C4-2B (cell line): ENCODE measurements around the gene IFFO2.

ENCODE experiments used
- H3K27ac ChIP-seq: fragments of 450-650 bp; 2 replicates; pipeline ENCODE4 v1.5.1; 2017
- ZFX ChIP-seq: fragments of 450-650 bp; IDR thresholded peaks from 2 replicates; pipeline ENCODE4 v1.6.1; 2017
- TF ChIP-seq, protein P1 (sequence below): fragments of 450-650 bp; conservative IDR thresholded peaks from 2 replicates; pipeline ENCODE4 v1.5.1; 2017; ENCODE audit warnings: mild to moderate bottlenecking

Gene IFFO2

GRCh38 chr1:18978706-18979105, 22.2 kb upstream of the IFFO2 start:
- TF ChIP-seq, protein P1, sequence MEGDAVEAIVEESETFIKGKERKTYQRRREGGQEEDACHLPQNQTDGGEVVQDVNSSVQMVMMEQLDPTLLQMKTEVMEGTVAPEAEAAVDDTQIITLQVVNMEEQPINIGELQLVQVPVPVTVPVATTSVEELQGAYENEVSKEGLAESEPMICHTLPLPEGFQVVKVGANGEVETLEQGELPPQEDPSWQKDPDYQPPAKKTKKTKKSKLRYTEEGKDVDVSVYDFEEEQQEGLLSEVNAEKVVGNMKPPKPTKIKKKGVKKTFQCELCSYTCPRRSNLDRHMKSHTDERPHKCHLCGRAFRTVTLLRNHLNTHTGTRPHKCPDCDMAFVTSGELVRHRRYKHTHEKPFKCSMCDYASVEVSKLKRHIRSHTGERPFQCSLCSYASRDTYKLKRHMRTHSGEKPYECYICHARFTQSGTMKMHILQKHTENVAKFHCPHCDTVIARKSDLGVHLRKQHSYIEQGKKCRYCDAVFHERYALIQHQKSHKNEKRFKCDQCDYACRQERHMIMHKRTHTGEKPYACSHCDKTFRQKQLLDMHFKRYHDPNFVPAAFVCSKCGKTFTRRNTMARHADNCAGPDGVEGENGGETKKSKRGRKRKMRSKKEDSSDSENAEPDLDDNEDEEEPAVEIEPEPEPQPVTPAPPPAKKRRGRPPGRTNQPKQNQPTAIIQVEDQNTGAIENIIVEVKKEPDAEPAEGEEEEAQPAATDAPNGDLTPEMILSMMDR: no peak
- no peak for TF ChIP-seq ZFX
- H3K27ac ChIP-seq: no peak overlapping the region

GRCh38 chr1:18977428-18977827, 21.0 kb upstream of the IFFO2 start:
- TF ChIP-seq, protein P1: no peak
- TF ChIP-seq ZFX: no peak

GRCh38 chr1:18976096-18976495, 19.6 kb upstream of the IFFO2 start:
- TF ChIP-seq ZFX: no peak
- TF ChIP-seq, protein P1: no peak
- no peak overlapping the region for H3K27ac ChIP-seq

More at GRCh38 chr1:18977428-18977827, 21.0 kb upstream of the IFFO2 start:
- H3K27ac ChIP-seq: no peak overlapping the region

- H3K27ac ChIP-seq: no peak overlapping the region
- TF ChIP-seq, protein P1: no peak
- TF ChIP-seq ZFX: no peak
Observed at GRCh38 chr1:18974606-18975005, 18.1 kb upstream of the IFFO2 start.

- no peak overlapping the region for H3K27ac ChIP-seq
- no peak for TF ChIP-seq ZFX
- TF ChIP-seq, protein P1: no peak
Observed at GRCh38 chr1:18974005-18974404, 17.5 kb upstream of the IFFO2 start.

DNA sequence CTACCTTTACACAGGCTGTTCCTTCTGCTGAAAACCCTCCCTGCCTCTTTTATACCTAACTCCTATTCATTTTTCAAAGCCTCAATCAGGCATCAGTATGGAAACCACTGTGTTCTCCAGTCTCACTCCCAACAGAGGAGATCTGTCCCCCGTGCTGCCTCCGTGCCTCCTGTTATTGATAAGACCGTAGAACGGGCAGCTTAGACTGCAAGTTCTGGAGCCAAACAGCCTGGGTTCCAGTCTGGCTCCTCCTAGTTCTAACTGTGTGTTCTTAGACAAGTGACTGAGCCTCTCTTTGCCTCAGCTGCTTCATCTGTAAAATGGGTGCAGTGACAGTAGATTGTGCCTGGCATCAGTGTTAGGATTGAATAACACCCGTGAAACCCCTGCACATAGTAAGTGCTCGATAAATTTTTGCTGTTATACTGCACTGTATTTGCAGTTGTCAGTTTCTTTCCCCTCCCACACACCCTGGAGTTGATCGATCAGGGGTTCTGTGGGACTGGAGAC, 17.0 kb upstream of the IFFO2 start:
- H3K27ac ChIP-seq: no peak overlapping the region
- TF ChIP-seq ZFX: no peak
- TF ChIP-seq, protein P1: no peak

DNA sequence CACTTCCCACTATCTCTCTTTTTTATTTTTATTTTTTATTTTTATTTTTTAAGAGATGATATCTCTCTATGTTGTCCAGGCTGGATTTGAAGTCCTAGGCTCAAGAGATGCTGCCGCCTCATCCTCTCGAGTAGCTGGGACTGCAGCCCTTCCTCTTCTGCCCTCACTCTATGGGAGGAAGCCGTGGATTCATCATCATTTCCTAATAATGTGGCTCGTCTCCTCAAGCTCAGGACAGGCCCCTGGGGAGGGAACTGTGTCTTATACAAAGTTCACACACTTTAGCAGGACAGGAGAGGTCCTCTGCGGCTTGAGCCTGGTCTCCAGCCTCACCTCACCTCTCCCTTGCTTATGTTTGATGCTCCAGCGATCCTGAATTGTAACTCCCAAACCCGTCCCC, 16.5 kb upstream of the IFFO2 start:
- no peak overlapping the region for H3K27ac ChIP-seq
- TF ChIP-seq, protein P1: no peak
- TF ChIP-seq ZFX: no peak
